Measurements from ENCODE around the gene LIN28B.

- no peak for TF ChIP-seq POLR2A (IDR thresholded peaks at IDR 0.05; ENCODE audit: low read depth, low read length)
- TF ChIP-seq POLR2AphosphoS5 (IDR thresholded peaks at IDR 0.05; ENCODE audit: low read depth, low read length), result no peak
- no peak for TF ChIP-seq TAF1 (IDR thresholded peaks at IDR 0.05; ENCODE audit: borderline replicate concordance, low read depth, low read length)
Observed at GRCh38 chr6:105043979-105044378, 87.1 kb downstream of the LIN28B start.
